ENCODE measurements around the gene ACTN1.

DNA sequence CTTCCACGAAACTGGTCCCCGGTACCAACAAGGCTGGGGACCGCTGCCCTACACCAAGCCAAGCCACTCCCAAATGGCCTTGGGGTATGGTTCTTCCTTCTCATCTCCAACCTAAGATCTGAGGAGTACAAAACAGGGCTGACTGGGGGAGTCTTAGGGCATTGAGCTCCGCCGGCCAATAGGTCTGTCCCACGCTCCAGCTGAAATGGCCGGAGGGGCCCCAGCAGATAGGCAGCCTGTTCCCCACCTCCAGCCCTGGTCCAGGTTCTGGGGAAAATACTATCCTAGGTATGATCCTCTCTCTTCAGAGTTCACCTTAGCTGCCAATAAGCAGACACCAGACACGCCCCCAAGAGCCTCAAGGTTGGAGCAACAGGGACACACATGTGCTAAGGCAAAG lies 90.2 kb downstream of the ACTN1 start:
- TF ChIP-seq, protein P1, sequence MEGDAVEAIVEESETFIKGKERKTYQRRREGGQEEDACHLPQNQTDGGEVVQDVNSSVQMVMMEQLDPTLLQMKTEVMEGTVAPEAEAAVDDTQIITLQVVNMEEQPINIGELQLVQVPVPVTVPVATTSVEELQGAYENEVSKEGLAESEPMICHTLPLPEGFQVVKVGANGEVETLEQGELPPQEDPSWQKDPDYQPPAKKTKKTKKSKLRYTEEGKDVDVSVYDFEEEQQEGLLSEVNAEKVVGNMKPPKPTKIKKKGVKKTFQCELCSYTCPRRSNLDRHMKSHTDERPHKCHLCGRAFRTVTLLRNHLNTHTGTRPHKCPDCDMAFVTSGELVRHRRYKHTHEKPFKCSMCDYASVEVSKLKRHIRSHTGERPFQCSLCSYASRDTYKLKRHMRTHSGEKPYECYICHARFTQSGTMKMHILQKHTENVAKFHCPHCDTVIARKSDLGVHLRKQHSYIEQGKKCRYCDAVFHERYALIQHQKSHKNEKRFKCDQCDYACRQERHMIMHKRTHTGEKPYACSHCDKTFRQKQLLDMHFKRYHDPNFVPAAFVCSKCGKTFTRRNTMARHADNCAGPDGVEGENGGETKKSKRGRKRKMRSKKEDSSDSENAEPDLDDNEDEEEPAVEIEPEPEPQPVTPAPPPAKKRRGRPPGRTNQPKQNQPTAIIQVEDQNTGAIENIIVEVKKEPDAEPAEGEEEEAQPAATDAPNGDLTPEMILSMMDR (IDR thresholded peaks at IDR 0.05) = no peak
- no peak for TF ChIP-seq EZH2phosphoT487 (IDR thresholded peaks at IDR 0.05)
